Mesendoderm (in vitro differentiated cells): ENCODE data around the gene TMEM9.

Experiments
- DNase-seq: peaks from one replicate; pipeline ENCODE4 v3.0.0; 2013
- H2AK5ac ChIP-seq: 2 replicates; pipeline ENCODE4 v1.6.1; 2013; ENCODE audit warnings: low read length, inconsistent platforms
- H2BK120ac ChIP-seq: 2 replicates; pipeline ENCODE4 v1.6.1; 2013; ENCODE audit warnings: low read depth, mild to moderate bottlenecking, low read length, moderate library complexity, mixed read lengths
- H2BK15ac ChIP-seq: replicated peaks from 2 replicates; pipeline ENCODE4 v1.6.1; 2013; ENCODE audit warnings: low read depth, mild to moderate bottlenecking, moderate library complexity
- H2BK5ac ChIP-seq: 2 replicates; pipeline ENCODE4 v1.6.1; 2013; ENCODE audit warnings: low read length, inconsistent platforms
- H3K18ac ChIP-seq: 2 replicates; pipeline ENCODE4 v1.6.1; 2013; ENCODE audit warnings: mild to moderate bottlenecking, low read length, mixed read lengths
- H3K23ac ChIP-seq: one replicate; pipeline ENCODE4 v1.6.1; 2013; ENCODE audit warnings: low read length
- H3K27ac ChIP-seq: 2 replicates; pipeline ENCODE4 v1.5.1; 2013; ENCODE audit warnings: low read depth, mild to moderate bottlenecking, inconsistent platforms, low read length, moderate library complexity
- H3K27me3 ChIP-seq: 2 replicates; pipeline ENCODE4 v1.6.1; 2013; ENCODE audit warnings: low read length, control low read depth, mild to moderate bottlenecking, inconsistent platforms; ENCODE audit not compliant: insufficient read depth, poor library complexity
- H3K36me3 ChIP-seq: 2 replicates; pipeline ENCODE4 v1.6.1; 2013; ENCODE audit warnings: low read length, inconsistent platforms; ENCODE audit not compliant: control insufficient read depth, insufficient read depth
- H3K4ac ChIP-seq: one replicate; pipeline ENCODE4 v1.6.1; 2013; ENCODE audit warnings: low read depth, mild to moderate bottlenecking, low read length, moderate library complexity
- H3K4me1 ChIP-seq: 2 replicates; pipeline ENCODE4 v1.6.1; 2013; ENCODE audit warnings: low read depth, low read length, inconsistent platforms; ENCODE audit not compliant: control insufficient read depth
- H3K4me2 ChIP-seq: 2 replicates; pipeline ENCODE4 v1.6.1; 2013; ENCODE audit warnings: low read length
- H3K4me3 ChIP-seq: 2 replicates; pipeline ENCODE4 v1.5.1; 2013; ENCODE audit warnings: mild to moderate bottlenecking, low read length
- H3K56ac ChIP-seq: one replicate; pipeline ENCODE4 v1.6.1; 2013; ENCODE audit warnings: low read length
- H3K79me1 ChIP-seq: 2 replicates; pipeline ENCODE4 v1.6.1; 2013; ENCODE audit warnings: low read length, inconsistent platforms
- H3K79me2 ChIP-seq: 2 replicates; pipeline ENCODE4 v1.6.1; 2013; ENCODE audit warnings: mild to moderate bottlenecking, low read length; ENCODE audit not compliant: control insufficient read depth, insufficient read depth
- H3K9ac ChIP-seq: 2 replicates; pipeline ENCODE4 v1.6.1; 2013; ENCODE audit warnings: low read length, inconsistent platforms
- H4K5ac ChIP-seq: one replicate; pipeline ENCODE4 v1.6.1; 2013; ENCODE audit warnings: low read length
- H4K8ac ChIP-seq: one replicate; pipeline ENCODE4 v1.6.1; 2013; ENCODE audit warnings: low read depth, mild to moderate bottlenecking, control low read depth, low read length, moderate library complexity
- WGBS: extraction: QIAGEN DNeasy Blood & Tissue Kit; methylation state at CpG from one replicate; pipeline ENCODE4 v1.1.7; 2013; ENCODE audit warnings: low lambda C conversion rate, missing lambda C conversion rate; ENCODE audit not compliant: insufficient coverage; ENCODE audit errors: extremely low coverage; 5-methylcytosine and 5-hydroxymethylcytosine counted together

Gene TMEM9

DNA sequence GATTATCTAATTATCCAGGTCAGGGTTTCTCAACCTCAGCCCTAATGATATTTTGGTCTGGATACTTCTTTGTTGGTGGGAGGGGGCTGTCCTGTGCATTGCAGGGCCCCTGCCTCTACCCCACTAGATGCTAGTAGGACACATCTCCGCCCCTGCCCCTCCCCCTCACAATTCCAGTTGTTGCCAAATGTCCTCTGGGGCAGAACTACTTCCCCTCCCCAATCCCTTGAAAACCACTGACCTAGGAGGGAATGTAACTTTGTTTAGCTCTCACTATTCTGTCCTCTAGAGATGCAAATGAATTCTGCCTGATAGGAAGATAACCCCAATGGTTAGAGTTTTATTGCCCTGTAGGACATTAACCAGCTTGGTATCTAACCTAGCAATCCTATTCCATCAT is 50.1 kb downstream of the TMEM9 start:
- H3K4ac ChIP-seq = no peak overlapping the region
- H2BK15ac ChIP-seq = no peak overlapping the region
- H3K18ac ChIP-seq = no peak overlapping the region
- H3K79me1 ChIP-seq = no peaks in the 10 kb centered on the region
- H3K36me3 ChIP-seq = no peaks in the 10 kb centered on the region
- H3K9ac ChIP-seq = no peak overlapping the region
- H2BK120ac ChIP-seq = no peak overlapping the region
- peaks cover 4% of the 10 kb centered on the region for H3K4me1 ChIP-seq
- H3K27me3 ChIP-seq = no peaks in the 10 kb centered on the region
- no peak overlapping the region for H4K5ac ChIP-seq
- no CpG with 5 or more reads among the region's 1 CpG for whole genome bisulfite sequencing
- peak; percentile 33 for DNase-seq
- H2BK5ac ChIP-seq = no peak overlapping the region
- no peak overlapping the region for H3K23ac ChIP-seq
- H3K56ac ChIP-seq = no peak overlapping the region
- H2AK5ac ChIP-seq = no peak overlapping the region
- no peaks in the 10 kb centered on the region for H3K79me2 ChIP-seq
- H3K4me2 ChIP-seq = no peak overlapping the region
- no peak overlapping the region for H4K8ac ChIP-seq
- no peak overlapping the region for H3K27ac ChIP-seq
- H3K4me3 ChIP-seq = no peak overlapping the region

DNA sequence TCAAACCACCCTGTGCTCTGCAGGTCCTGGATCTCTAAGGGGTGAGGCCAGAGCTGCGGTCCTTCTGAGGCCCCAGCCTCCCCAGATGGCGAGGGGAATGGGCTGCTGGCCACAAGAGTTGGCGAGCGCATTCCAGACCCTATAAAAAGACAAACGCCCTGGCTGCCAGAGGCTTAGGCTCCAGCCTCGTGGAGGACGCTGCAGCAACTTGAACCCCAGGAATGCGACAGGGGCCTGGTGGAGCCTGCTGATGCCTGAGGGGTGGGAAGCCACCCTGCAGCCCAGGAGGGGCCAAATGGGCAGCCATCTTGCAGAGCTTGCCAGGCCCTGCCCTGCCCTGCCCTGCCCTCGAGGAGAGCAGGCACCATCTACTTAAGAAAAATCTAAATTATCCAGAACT is 50.6 kb downstream of the TMEM9 start:
- Histone ChIP-seq H3K9ac (no peak overlapping the region), H3K4me3 (no peak overlapping the region), H4K8ac (no peak overlapping the region), H2AK5ac (no peak overlapping the region), H3K27ac (no peak overlapping the region), H4K5ac (no peak overlapping the region), H2BK15ac (no peak overlapping the region), H3K18ac (no peak overlapping the region), H3K56ac (no peak overlapping the region), H3K79me1 (no peaks in the 10 kb centered on the region), H2BK120ac (no peak overlapping the region), H3K36me3 (no peaks in the 10 kb centered on the region), H3K4me1 (peaks cover 4% of the 10 kb centered on the region), H3K4me2 (no peak overlapping the region), H3K79me2 (no peaks in the 10 kb centered on the region), H3K4ac (no peak overlapping the region), H2BK5ac (no peak overlapping the region), H3K23ac (no peak overlapping the region), H3K27me3 (no peaks in the 10 kb centered on the region)
- DNase-seq = no peak
- WGBS = no CpG with 5 or more reads among the region's 9 CpGs

DNA sequence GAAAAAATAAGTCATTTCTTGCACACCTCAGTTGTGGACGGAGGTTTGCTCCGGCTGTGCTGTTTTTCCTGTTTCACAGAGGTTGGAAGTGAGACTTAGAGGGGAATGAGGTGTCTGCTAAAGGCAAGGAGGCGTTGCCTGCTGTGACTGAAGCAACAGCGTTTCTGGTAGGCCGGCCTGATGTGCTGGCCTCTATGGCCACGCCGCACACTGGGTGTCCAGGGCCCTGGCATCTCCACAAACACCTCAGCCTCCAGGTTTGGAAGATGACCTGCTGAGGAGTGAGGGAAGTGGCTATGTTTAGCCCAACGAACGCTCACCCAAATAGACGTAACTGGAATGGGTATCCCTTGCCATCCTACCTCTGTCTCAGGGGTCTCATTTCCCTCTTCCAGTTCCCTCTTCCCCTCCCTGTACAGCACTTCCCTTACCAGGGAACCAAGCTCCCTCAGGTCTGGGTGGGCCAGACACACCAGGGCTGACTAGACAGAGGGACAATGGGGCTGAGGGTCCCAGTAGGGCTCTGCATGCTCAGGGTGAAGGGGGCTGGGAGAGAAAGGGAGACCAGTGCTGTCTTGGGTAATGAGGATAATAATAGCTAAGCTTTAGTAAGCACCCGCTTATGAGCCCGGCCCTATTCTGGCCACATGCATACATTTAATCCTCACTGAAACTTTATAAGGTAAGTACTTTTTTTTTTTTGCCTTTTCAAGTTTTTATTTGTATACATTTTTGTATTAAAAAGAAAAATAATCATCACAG is 53.9 kb downstream of the TMEM9 start:
- H3K27ac ChIP-seq = no peak overlapping the region
- no peak overlapping the region for H3K18ac ChIP-seq
- peaks cover 4% of the 10 kb centered on the region for H3K4me1 ChIP-seq
- no peak overlapping the region for H2BK120ac ChIP-seq
- H4K5ac ChIP-seq = no peak overlapping the region
- no peak overlapping the region for H4K8ac ChIP-seq
- no peak overlapping the region for H3K4me3 ChIP-seq
- H2BK5ac ChIP-seq = no peak overlapping the region
- no peaks in the 10 kb centered on the region for H3K79me2 ChIP-seq
- H3K27me3 ChIP-seq = no peaks in the 10 kb centered on the region
- no peak overlapping the region for H3K23ac ChIP-seq
- H3K79me1 ChIP-seq = no peaks in the 10 kb centered on the region
- no peak overlapping the region for H3K9ac ChIP-seq
- H3K4me2 ChIP-seq = no peak overlapping the region
- H2BK15ac ChIP-seq = no peak overlapping the region
- no peak for DNase-seq
- H3K36me3 ChIP-seq = no peaks in the 10 kb centered on the region
- no peak overlapping the region for H2AK5ac ChIP-seq
- WGBS = no CpG with 5 or more reads among the region's 12 CpGs
- no peak overlapping the region for H3K4ac ChIP-seq
- H3K56ac ChIP-seq = no peak overlapping the region

DNA sequence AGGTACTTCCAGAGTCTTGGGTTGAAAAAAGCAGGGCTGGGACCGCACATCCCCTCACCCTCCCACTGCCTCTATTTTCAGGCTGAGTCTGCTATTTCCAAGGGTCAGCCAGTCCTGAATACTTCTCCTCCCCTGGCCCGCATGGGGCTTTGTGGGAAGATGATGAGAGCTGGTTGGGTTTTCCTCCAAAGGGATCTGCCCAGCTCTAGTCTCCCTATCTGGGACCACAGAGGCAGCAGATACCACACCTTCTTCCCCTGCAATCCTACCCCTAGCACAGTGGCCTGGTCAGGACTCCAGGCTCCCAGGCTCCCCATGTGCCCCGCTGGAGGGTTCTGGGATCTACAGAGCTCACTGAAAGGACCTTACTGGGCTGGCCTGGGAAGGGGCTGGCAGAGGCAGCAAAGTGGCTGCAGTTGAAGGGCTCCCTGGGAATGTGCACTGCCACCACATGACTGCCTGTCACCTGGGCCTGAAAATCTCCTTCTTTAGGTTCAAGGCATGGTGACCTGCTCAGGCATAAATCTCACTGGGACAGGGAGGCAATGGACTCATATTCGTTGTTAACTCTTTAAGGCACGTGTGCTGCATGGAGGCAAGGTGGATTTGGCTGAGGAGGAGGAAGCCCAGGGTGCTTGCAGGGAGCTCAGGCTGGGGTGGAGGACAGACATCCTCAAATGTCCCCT is 55.1 kb downstream of the TMEM9 start:
- H3K79me1 ChIP-seq = no peaks in the 10 kb centered on the region
- no peak overlapping the region for H4K8ac ChIP-seq
- H3K36me3 ChIP-seq = no peaks in the 10 kb centered on the region
- H3K18ac ChIP-seq = no peak overlapping the region
- H2BK120ac ChIP-seq = no peak overlapping the region
- no peak overlapping the region for H3K56ac ChIP-seq
- no peak overlapping the region for H3K4me2 ChIP-seq
- H3K4me1 ChIP-seq = peaks cover 1% of the 10 kb centered on the region
- no peak overlapping the region for H3K23ac ChIP-seq
- H4K5ac ChIP-seq = no peak overlapping the region
- no peaks in the 10 kb centered on the region for H3K79me2 ChIP-seq
- H3K27me3 ChIP-seq = no peaks in the 10 kb centered on the region
- no peak overlapping the region for H3K9ac ChIP-seq
- no peak overlapping the region for H3K27ac ChIP-seq
- H3K4me3 ChIP-seq = no peak overlapping the region
- no peak overlapping the region for H2BK5ac ChIP-seq
- H2AK5ac ChIP-seq = no peak overlapping the region
- DNase-seq = no peak
- no CpG with 5 or more reads among the region's 5 CpGs for WGBS
- no peak overlapping the region for H3K4ac ChIP-seq
- no peak overlapping the region for H2BK15ac ChIP-seq

DNA sequence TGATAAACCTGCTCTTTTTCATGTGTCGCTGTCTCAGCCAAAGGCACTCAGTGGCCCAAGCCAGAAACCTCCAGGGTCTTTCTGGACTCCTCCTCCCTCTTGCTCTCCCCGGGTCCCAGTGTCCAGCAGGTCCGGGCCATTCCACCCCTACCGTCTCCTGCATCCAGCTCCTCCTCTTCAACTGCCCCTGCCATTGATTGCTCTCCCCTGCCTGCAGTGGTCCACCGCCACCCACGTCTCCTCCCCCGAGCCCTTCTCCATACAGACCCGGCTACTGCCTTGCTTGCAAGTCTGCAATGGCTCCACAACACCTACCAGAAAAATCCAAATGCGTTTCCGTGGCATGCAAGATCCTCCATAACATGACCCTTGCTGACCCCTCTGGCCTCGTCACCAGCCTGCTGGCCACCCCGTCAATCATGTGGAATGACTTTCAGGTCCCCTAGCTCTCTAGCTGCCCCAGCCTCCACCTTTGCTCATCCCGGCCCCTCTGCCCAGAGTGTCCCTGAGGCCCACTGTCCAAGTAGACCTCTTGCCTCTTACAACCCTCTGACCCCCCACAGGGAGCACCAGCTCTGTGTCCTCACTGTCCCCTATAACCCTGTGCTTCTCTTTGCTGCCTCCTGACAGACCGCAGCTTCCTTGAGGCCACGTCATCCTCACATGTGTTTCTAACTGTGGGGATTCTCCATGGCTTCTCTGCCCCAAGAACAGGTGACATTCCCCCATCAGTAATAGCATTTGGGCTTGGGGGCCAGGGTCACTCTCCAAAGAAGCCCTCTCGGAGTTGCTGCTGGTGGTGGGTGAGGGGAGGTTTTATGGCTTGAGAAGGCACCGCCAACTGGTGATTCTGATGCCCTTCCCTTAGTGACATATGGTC is 57.1 kb downstream of the TMEM9 start:
- Histone ChIP-seq H2BK120ac (no peak overlapping the region), H3K56ac (no peak overlapping the region), H4K5ac (no peak overlapping the region), H3K79me1 (no peaks in the 10 kb centered on the region), H3K79me2 (no peaks in the 10 kb centered on the region), H2BK5ac (no peak overlapping the region), H3K18ac (no peak overlapping the region), H3K4me1 (no peaks in the 10 kb centered on the region), H2BK15ac (no peak overlapping the region), H3K27ac (no peak overlapping the region), H4K8ac (no peak overlapping the region), H3K23ac (no peak overlapping the region), H3K27me3 (no peaks in the 10 kb centered on the region), H2AK5ac (no peak overlapping the region), H3K9ac (no peak overlapping the region), H3K4ac (no peak overlapping the region), H3K4me3 (no peak overlapping the region), H3K36me3 (no peaks in the 10 kb centered on the region), H3K4me2 (no peak overlapping the region)
- no peak for DNase-seq
- no CpG with 5 or more reads among the region's 17 CpGs for WGBS
